Stomach (tissue), 4 donors: ENCODE data around the gene HOXC4.

Source experiments
- POLR2AphosphoS5 ChIP-seq, 3 donors: sonication (generic); formaldehyde crosslinking; IDR thresholded peaks; one replicate each; pipeline ENCODE4 v1.6.1; 2016; ENCODE audit warnings: antibody characterized with exemption in 3 of 3
- TF ChIP-seq, protein P1 (sequence below), 7 experiments: fragments of 450-650 bp in 4 of 7; fragments of 200-600 bp in 3 of 7; sonication (generic) in 3 of 7; IDR thresholded peaks; one replicate each; pipeline ENCODE4 v1.5.1; 2016 to 2019; ENCODE audit warnings: antibody characterized with exemption in 7 of 7, control low read depth in 2 of 7, mild to moderate bottlenecking in 1 of 7

DNA sequence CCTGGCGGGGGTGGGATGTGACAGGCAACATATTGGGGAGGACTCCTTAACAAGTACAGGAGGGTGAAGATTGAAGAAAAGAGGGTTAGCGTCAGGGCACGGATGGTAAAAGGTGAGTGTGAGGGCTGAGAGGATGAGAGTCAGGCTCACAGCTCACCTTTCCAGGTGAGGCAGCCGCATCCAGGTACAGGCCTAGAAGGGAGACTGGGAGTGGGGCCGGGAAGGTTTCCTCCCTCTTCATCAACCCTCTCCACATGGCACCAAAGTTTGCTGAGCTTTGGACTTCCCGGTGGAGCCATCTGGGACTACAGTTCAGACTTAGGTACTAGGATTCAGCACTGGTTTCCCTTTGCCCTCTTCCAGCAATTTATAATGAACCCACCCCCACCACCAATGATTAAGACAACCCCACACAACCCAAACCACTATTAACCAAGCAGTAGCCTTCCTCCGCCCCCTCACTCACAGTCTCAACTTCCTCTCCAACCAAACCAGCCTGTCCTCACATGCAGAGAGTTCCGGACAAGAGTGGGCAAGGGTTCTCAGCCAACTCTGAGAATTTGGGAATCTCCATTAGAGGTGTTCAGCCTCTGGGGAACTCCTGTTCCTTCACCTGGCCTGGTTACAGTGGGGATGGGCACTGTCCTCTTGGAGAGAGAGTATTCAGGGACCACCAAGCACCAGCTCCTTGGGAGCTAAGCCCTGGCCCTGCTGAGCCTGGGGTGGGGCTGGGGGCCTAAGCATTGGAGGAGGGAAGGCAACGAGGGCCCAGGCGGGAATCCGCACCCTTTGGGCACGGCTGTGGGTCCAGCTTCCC lies 2.4 kb upstream of the HOXC4 start:
- TF ChIP-seq, protein P1, sequence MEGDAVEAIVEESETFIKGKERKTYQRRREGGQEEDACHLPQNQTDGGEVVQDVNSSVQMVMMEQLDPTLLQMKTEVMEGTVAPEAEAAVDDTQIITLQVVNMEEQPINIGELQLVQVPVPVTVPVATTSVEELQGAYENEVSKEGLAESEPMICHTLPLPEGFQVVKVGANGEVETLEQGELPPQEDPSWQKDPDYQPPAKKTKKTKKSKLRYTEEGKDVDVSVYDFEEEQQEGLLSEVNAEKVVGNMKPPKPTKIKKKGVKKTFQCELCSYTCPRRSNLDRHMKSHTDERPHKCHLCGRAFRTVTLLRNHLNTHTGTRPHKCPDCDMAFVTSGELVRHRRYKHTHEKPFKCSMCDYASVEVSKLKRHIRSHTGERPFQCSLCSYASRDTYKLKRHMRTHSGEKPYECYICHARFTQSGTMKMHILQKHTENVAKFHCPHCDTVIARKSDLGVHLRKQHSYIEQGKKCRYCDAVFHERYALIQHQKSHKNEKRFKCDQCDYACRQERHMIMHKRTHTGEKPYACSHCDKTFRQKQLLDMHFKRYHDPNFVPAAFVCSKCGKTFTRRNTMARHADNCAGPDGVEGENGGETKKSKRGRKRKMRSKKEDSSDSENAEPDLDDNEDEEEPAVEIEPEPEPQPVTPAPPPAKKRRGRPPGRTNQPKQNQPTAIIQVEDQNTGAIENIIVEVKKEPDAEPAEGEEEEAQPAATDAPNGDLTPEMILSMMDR (IDR thresholded peaks at IDR 0.05) = no peak
- no peak for TF ChIP-seq POLR2AphosphoS5 (IDR thresholded peaks at IDR 0.05)
